ENCODE data around the gene CALCOCO2.
A peak's percentile ranks its signal among the peaks of the same experiment; 100 is the strongest.
"Not testable (repeated sequence)": the region's sequence is repeated elsewhere in the genome, so short reads cannot be mapped to it uniquely, and the experiment has no call there.

Gene CALCOCO2

GRCh38 chr17:48804936-48805411 is 25.9 kb upstream of the CALCOCO2 start:
- Histone ChIP-seq H3K9me3 (ENCODE audit: low read length) (no peaks in the 10 kb centered on the region), H3K27me3 (ENCODE audit: control insufficient read depth in 1 of 2, insufficient read depth in 2 of 2, low read length in 2 of 2) (no peaks in the 10 kb centered on the region), H3K36me3 (ENCODE audit: insufficient read depth, low read length) (no peaks in the 10 kb centered on the region), H3K4me3 (ENCODE audit: low read depth in 1 of 2, low read length in 2 of 2) (no peak overlapping the region), H3K9ac (ENCODE audit: low read length) (no peak overlapping the region), H3K27ac (ENCODE audit: low read depth, low read length) (no peak overlapping the region), H3K4me1 (ENCODE audit: insufficient read depth, low read length) (peaks cover 29% of the 10 kb centered on the region)

DNA sequence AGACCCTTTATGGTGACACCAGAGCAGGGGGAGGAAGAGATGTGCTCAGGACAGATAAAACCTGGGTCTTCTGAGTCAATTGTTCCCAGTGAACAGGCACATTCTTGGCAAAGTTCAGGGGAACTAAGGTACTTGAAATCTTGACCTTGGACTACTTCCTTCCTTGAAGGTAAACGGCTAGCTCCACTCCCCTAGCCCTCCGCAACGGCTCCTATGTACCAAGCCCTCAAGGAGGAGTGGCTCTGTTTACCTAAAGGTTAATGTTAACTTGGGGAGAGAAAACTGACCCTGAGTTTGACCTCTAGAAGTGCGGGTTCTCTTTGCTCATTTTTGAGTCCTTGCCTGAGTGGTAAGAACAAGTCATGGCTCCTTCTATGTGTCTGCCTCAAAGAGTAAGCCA is 21.7 kb upstream of the CALCOCO2 start:
- no peak overlapping the region for H3K4me3 ChIP-seq (ENCODE audit: low read depth in 1 of 2, low read length in 2 of 2)
- no peaks in the 10 kb centered on the region for H3K36me3 ChIP-seq (ENCODE audit: insufficient read depth, low read length)
- no peak overlapping the region for H3K9ac ChIP-seq (ENCODE audit: low read length)
- H3K4me1 ChIP-seq (ENCODE audit: insufficient read depth, low read length), result peaks cover 8% of the 10 kb centered on the region
- peaks cover under 1 to 2% of the 10 kb centered on the region in 2 donors for H3K27me3 ChIP-seq (ENCODE audit: control insufficient read depth in 1 of 2, insufficient read depth in 2 of 2, low read length in 2 of 2)
- no peaks in the 10 kb centered on the region for H3K9me3 ChIP-seq (ENCODE audit: low read length)
- H3K27ac ChIP-seq (ENCODE audit: low read depth, low read length), result no peak overlapping the region

DNA sequence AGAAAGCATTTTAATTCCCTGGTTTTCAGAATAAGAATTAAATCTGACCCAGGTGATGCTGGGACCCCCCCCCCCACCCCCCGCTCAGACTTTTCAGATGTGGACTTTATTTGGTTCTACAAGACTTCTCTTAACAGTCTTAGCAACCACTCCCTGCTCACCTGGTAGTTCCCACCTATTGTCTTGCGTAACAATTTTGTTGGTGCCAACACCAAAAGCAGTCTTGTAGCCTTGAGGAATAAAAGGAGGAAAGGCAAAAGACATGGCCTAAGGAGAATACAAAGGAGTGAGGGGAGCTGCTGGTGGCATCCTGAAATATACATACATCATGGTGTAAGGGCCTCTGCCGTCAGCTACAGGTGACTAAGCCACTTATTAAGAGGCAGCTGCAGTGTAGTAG is 18.8 kb upstream of the CALCOCO2 start:
- Histone ChIP-seq H3K27ac (ENCODE audit: low read depth, low read length) (no peak overlapping the region), H3K27me3 (ENCODE audit: control insufficient read depth in 1 of 2, insufficient read depth in 2 of 2, low read length in 2 of 2) (peaks cover 5% of the 10 kb centered on the region in 2 donors), H3K4me3 (ENCODE audit: low read depth in 1 of 2, low read length in 2 of 2) (no peak overlapping the region), H3K9ac (ENCODE audit: low read length) (no peak overlapping the region), H3K9me3 (ENCODE audit: low read length) (no peaks in the 10 kb centered on the region), H3K4me1 (ENCODE audit: insufficient read depth, low read length) (no peaks in the 10 kb centered on the region), H3K36me3 (ENCODE audit: insufficient read depth, low read length) (no peaks in the 10 kb centered on the region)

GRCh38 chr17:48814504-48814903 is 16.3 kb upstream of the CALCOCO2 start:
- Histone ChIP-seq H3K4me3 (ENCODE audit: low read depth in 1 of 2, low read length in 2 of 2) (no peak overlapping the region), H3K36me3 (ENCODE audit: insufficient read depth, low read length) (no peaks in the 10 kb centered on the region), H3K27ac (ENCODE audit: low read depth, low read length) (no peak overlapping the region), H3K27me3 (ENCODE audit: control insufficient read depth in 1 of 2, insufficient read depth in 2 of 2, low read length in 2 of 2) (peaks cover 14 to 20% of the 10 kb centered on the region in 2 donors), H3K4me1 (ENCODE audit: insufficient read depth, low read length) (peaks cover 7% of the 10 kb centered on the region), H3K9me3 (ENCODE audit: low read length) (no peaks in the 10 kb centered on the region), H3K9ac (ENCODE audit: low read length) (no peak overlapping the region)

GRCh38 chr17:48815311-48815710 is 15.5 kb upstream of the CALCOCO2 start:
- Histone ChIP-seq H3K4me1 (ENCODE audit: insufficient read depth, low read length) (peaks cover 7% of the 10 kb centered on the region), H3K27me3 (ENCODE audit: control insufficient read depth in 1 of 2, insufficient read depth in 2 of 2, low read length in 2 of 2) (peaks cover 14 to 20% of the 10 kb centered on the region in 2 donors), H3K36me3 (ENCODE audit: insufficient read depth, low read length) (no peaks in the 10 kb centered on the region), H3K9ac (ENCODE audit: low read length) (no peak overlapping the region), H3K4me3 (ENCODE audit: low read depth in 1 of 2, low read length in 2 of 2) (no peak overlapping the region), H3K27ac (ENCODE audit: low read depth, low read length) (no peak overlapping the region), H3K9me3 (ENCODE audit: low read length) (no peaks in the 10 kb centered on the region)

DNA sequence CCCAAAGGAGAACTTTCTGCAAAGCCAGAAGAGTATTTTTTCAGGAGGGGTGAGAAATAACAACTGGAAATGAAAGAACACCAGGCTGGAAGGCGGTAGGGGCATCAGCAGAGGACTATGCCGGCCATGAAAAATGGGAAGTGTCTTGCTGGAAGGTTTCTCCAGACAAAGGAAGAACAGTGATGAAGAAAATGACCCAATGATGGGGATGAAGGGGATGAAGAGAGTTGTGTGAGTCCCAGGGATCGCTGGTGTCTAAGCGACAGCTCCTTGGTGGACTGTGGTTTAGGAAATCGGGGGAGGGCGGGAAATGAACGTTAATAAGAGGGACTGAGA is 14.4 kb upstream of the CALCOCO2 start:
- H3K27me3 ChIP-seq (ENCODE audit: control insufficient read depth in 1 of 2, insufficient read depth in 2 of 2, low read length in 2 of 2), result peaks cover 14 to 20% of the 10 kb centered on the region in 2 donors
- H3K27ac ChIP-seq (ENCODE audit: low read depth, low read length), result no peak overlapping the region
- H3K4me3 ChIP-seq (ENCODE audit: low read depth in 1 of 2, low read length in 2 of 2), result peak overlapping the region in 1 of 2 donors; percentile 28
- H3K9ac ChIP-seq (ENCODE audit: low read length), result no peak overlapping the region
- no peaks in the 10 kb centered on the region for H3K36me3 ChIP-seq (ENCODE audit: insufficient read depth, low read length)
- H3K4me1 ChIP-seq (ENCODE audit: insufficient read depth, low read length), result peaks cover 7% of the 10 kb centered on the region
- no peaks in the 10 kb centered on the region for H3K9me3 ChIP-seq (ENCODE audit: low read length)

GRCh38 chr17:48816774-48817590 is 13.9 kb upstream of the CALCOCO2 start, which contains the start of gene TTLL6:
TTLL6 (minus strand) TSS chr17:48817229; CDS start chr17:48817072, 157 bp downstream.
- H3K9me3 ChIP-seq (ENCODE audit: low read length), result no peaks in the 10 kb centered on the region
- H3K9ac ChIP-seq (ENCODE audit: low read length), result no peak within 1 kb of the TSS
- H3K36me3 ChIP-seq (ENCODE audit: insufficient read depth, low read length), result no peaks in the 10 kb centered on the region
- peak within 1 kb of the TSS; percentile 28 to 33 for H3K4me3 ChIP-seq (ENCODE audit: low read depth in 1 of 2, low read length in 2 of 2)
- peaks cover 7% of the 10 kb centered on the region for H3K4me1 ChIP-seq (ENCODE audit: insufficient read depth, low read length)
- no peak within 1 kb of the TSS for H3K27ac ChIP-seq (ENCODE audit: low read depth, low read length)
- peaks cover 14 to 20% of the 10 kb centered on the region in 2 donors for H3K27me3 ChIP-seq (ENCODE audit: control insufficient read depth in 1 of 2, insufficient read depth in 2 of 2, low read length in 2 of 2)

- no peak overlapping the region for H3K4me3 ChIP-seq (ENCODE audit: low read depth in 1 of 2, low read length in 2 of 2)
- H3K9me3 ChIP-seq (ENCODE audit: low read length), result no peaks in the 10 kb centered on the region
- H3K9ac ChIP-seq (ENCODE audit: low read length), result no peak overlapping the region
- H3K27me3 ChIP-seq (ENCODE audit: control insufficient read depth in 1 of 2, insufficient read depth in 2 of 2, low read length in 2 of 2), result peaks cover 14 to 20% of the 10 kb centered on the region in 2 donors
- peaks cover 7% of the 10 kb centered on the region for H3K4me1 ChIP-seq (ENCODE audit: insufficient read depth, low read length)
- no peak overlapping the region for H3K27ac ChIP-seq (ENCODE audit: low read depth, low read length)
- no peaks in the 10 kb centered on the region for H3K36me3 ChIP-seq (ENCODE audit: insufficient read depth, low read length)
Observed at GRCh38 chr17:48818361-48818841, 12.4 kb upstream of the CALCOCO2 start.

DNA sequence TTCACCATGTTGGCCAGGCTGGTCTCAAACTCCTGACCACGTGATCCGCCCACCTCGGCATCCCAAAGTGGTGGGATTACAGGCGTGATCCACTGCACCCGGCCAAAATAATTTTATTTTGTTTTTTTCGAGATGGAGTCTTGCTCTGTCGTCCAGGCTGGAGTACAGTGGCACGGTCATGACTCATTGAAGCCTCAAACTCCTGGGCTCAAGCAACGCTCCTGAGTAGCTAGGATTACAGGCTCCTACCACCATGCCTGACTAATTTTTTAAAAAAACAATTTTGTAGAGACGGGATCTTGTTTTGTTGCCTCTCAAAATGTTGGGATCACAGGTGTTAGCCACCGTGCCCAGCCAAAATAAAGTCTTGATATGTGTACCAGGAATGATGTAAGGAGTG is 11.4 kb upstream of the CALCOCO2 start:
- H3K9me3 ChIP-seq (ENCODE audit: low read length), result no peaks in the 10 kb centered on the region
- H3K9ac ChIP-seq (ENCODE audit: low read length), result no peak overlapping the region
- no peaks in the 10 kb centered on the region for H3K36me3 ChIP-seq (ENCODE audit: insufficient read depth, low read length)
- H3K27me3 ChIP-seq (ENCODE audit: control insufficient read depth in 1 of 2, insufficient read depth in 2 of 2, low read length in 2 of 2), result peaks cover 10 to 16% of the 10 kb centered on the region in 2 donors
- peaks cover 7% of the 10 kb centered on the region for H3K4me1 ChIP-seq (ENCODE audit: insufficient read depth, low read length)
- H3K27ac ChIP-seq (ENCODE audit: low read depth, low read length), result no peak overlapping the region
- no peak overlapping the region for H3K4me3 ChIP-seq (ENCODE audit: low read depth in 1 of 2, low read length in 2 of 2)

- H3K4me3 ChIP-seq (ENCODE audit: low read depth in 1 of 2, low read length in 2 of 2); H3K9ac ChIP-seq (ENCODE audit: low read length); H3K27ac ChIP-seq (ENCODE audit: low read depth, low read length); H3K4me1 ChIP-seq (ENCODE audit: insufficient read depth, low read length); H3K9me3 ChIP-seq (ENCODE audit: low read length); H3K36me3 ChIP-seq (ENCODE audit: insufficient read depth, low read length): not testable (repeated sequence)
- H3K27me3 ChIP-seq (ENCODE audit: control insufficient read depth in 1 of 2, insufficient read depth in 2 of 2, low read length in 2 of 2), result peaks cover 9 to 15% of the 10 kb centered on the region in 2 donors
Observed at GRCh38 chr17:48820936-48821335, 9.9 kb upstream of the CALCOCO2 start.

- no peaks in the 10 kb centered on the region for H3K9me3 ChIP-seq (ENCODE audit: low read length)
- H3K9ac ChIP-seq (ENCODE audit: low read length), result no peak overlapping the region
- H3K36me3 ChIP-seq (ENCODE audit: insufficient read depth, low read length), result no peaks in the 10 kb centered on the region
- H3K4me3 ChIP-seq (ENCODE audit: low read depth in 1 of 2, low read length in 2 of 2), result no peak overlapping the region
- H3K27me3 ChIP-seq (ENCODE audit: control insufficient read depth in 1 of 2, insufficient read depth in 2 of 2, low read length in 2 of 2), result no peaks in the 10 kb centered on the region
- no peaks in the 10 kb centered on the region for H3K4me1 ChIP-seq (ENCODE audit: insufficient read depth, low read length)
- no peak overlapping the region for H3K27ac ChIP-seq (ENCODE audit: low read depth, low read length)
Observed at GRCh38 chr17:48825446-48826381, 5.1 kb upstream of the CALCOCO2 start.

Measured in muscle layer of colon (tissue), 2 donors.